Activated T-helper 1 cell treated with anti-CD3 and anti-CD28 coated beads, Interleukin-2, amount 50 U/mL, for 16 hours (primary cell): ENCODE results near the gene LIPA.
A peak's percentile ranks its signal among the peaks of the same experiment; 100 is the strongest.
"Not testable (repeated sequence)": the region's sequence is repeated elsewhere in the genome, so short reads cannot be mapped to it uniquely, and the experiment has no call there.

Experiments
- DNase-seq, 2 donors: peaks; one replicate each; pipeline ENCODE4 v3.0.0-alpha.2; 2020; ENCODE audit warnings: low read depth in 1 of 2, low spot score in 1 of 2

The LIPA gene

DNA sequence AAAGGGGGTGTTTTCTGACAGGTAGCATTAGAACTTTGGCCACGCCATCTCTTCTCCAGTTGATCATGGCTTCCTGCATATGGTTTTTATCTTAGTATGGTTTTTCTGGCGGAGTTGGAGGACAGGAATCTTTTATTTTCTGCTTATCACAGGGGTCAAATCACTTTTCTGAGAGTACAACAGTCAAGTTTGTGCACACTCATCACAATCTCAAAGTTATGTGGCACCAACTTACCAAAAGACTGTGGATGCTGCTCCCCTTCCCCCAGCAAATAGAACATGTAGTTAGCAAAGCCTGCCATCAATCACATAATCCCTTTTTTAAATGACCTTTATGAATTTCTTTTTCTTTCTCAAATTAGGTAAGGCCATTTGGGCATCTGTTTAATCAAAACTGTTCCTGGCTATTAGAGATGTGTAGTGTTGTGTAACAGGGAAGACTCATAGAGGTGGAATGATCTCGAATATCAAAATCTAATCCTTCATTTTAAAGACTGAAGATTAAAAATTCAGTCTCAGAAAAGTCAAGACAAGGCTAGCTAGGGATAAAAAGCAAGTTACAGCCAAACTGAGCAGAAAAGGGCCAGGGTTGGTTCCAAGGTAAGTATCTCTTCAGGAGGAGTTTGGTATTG, 40.7 kb downstream of the LIPA start:
- DNase-seq = no peak

DNA sequence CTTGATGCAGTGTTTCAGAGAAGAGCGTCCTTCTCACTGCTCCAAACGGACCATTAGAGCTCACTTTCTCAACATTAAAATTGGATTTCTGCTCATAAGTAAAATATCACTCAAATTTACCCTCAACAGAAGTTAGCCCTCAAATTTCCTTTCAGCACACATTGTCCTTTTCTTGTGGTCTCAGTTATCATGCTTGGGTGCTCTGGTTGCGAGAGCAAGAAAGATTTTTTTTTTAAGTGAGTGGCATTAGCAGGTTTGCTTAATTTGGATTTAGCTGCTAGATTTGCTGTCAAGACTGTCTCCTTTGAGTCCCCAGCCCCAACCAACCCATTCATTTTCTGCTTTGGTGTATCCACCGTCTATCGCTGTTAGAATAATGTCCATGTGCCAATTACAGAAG, 41.9 kb downstream of the LIPA start:
- DNase-seq = no peak

DNA sequence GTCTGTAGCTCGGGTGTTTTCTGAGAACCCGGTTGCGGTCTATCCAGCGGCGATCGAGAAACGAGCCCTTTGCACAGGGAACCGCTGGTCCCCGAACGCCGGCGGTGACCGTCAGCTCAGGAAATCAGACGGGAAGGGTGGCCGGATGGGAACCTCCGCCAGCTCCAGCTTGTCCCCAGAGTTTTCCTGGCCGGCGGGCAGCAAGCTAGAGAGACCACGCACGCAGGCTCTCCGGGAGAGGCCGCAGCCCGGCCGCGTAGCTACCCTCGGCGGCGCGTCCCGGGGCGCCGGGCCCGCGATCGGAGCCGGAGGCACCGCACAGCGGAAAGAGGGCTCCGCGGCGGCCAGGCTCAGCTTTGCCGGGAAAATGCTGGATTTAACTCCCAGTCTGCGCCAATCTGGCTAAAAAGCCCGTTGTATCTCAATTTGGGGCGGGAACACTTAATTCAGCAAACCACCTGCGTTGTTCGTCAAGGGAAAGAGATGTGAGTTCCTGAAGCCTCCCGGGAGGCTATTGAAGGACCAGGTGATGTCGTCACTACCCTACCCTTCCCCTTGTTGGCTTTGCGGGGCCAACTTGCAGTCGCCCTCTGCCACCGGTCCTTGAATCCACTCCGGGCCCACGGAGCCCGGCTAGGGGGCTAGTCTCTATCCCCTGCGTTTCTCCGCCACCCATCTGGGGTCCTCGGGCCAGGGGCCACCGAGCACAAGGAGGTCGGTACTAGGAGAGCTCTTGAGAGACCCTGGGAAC, 43.6 kb downstream of the LIPA start:
- no peak for DNase-seq

DNA sequence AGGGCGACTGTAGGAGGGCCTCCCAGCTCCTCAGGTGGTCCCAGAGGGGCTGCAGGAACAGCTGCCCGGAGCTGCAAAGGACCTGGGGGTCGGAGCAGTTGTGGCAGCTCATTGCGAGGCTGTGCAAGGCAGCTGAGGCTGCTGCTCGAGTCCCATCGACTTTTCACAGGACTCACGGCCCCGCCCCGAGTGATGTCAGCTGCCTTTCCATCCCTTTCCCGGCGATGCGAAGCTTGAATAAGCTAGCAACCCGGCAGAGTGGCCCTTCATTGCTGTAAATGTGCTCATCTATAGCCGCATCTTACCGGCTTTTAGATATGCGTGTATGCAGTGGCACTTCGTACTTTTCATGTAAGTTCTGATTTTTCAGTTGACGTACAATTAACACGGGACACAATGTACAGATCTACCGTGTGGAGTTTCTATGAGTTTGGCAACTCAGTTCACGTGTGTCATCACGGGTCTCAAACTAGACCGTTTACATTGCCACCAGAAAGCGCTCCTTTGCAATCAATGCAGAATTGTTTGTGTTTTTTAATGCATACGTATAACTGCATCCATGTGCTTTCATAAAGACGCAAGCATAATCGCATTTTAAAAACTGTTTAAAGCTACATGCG, 44.3 kb downstream of the LIPA start, which contains the start of gene CH25H:
TSS of gene CH25H (minus strand) at position 137 of the 620 bp plus-strand sequence. CDS start at position 112, 25 bp downstream.
- DNase-seq = peak in 1 of 2 donors; percentile 20

DNA sequence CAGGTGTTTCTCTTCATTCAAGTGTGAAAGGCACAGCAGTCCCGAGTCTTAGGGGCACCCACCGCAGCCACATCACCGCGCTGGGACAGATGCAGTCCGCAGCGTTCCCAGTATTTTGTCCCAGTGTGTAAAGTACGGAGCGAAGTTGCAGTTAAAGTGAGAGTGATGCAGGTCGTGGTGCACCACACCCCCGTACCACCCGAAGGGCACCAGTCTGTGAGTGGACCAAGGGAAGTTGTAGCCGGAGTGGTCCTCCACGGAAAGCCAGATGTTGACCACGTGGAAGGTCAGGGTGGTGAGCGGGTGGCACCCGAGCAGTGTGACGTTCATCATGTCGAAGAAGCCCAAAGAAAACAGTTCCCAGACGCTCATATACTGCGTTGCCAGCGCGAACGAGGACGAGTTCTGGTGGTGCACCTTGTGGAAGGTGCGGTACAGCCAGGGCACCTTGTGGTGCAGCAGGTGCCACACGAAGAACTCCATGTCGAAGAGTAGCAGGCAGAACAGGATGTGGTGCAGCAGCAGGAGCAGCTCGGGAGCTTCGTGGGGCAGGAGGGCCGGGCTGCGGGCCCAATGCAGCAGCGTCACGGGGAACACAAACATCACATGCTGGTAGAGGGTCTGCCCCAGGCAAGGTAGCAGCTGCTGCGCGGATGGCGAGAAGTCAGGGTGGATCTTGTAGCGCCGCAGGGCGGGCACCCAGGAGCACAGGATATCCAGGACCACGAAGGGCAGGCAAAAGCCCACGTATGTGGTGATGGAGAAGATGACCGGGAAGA, 45.0 kb downstream of the LIPA start:
- peak; percentile 12 to 16 for DNase-seq

DNA sequence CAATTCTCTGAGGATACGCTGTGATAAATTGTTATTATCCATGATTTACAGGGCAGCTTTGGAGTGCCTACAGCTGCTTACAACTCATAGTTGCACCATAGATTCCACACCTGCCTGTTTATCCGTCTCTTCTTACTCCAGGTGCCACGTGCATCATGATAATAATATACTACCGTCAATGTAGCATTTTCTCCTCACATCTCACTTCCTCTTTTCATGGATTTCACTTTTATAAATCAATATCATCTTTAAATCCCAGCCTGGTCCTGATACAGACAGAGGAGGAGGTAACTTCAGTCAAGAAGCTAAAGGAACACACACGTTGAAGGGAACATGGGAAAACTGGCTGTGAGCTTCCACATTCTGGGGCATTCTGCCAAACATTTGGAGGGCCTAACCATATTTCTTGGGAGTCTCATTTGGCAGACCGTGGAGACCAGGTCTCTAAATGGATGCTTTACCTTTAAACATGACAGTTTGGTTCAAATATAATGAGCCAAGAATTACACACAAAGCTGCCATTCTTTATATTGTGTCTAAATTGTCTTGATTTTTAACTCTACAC, 46.9 kb downstream of the LIPA start:
- DNase-seq = no peak

DNA sequence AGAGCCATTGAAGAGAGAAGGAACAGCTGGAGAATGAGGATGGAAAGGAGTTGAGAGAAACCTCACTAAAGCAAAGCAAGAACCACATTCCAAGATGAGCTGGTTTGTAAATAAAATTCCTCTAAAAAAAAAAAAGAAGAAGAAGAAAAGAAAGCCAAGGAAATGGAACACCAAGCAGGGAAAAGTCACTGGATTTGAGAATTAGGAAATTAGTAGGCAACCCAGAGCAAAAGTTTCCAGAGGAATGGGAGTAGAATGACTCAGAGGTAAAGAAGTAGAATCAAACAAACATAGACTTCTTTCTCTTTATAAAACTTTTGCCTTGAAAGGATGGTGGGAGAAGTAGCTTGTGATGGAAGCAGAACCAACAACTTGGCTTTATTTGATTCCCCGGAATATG, 48.3 kb downstream of the LIPA start:
- DNase-seq = no peak

DNA sequence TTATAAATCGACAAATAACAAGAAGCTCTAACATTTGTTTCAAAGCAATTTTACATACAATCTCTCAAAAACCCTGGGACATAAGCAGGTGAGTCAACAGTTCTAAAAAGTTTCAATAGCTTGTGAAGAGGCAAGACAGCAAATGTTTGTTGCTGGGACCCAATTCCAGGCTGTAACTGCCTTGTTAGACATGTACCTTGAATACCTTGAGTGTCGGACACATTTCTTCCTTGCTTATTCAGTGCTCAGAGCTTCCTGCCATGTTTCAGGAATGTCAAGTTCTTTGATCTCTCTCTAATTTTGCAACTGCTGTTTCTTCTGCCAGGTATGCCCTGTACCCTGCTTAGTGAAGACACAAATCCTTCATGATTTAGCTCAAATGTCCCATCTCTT, 49.5 kb downstream of the LIPA start:
- DNase-seq = no peak

DNA sequence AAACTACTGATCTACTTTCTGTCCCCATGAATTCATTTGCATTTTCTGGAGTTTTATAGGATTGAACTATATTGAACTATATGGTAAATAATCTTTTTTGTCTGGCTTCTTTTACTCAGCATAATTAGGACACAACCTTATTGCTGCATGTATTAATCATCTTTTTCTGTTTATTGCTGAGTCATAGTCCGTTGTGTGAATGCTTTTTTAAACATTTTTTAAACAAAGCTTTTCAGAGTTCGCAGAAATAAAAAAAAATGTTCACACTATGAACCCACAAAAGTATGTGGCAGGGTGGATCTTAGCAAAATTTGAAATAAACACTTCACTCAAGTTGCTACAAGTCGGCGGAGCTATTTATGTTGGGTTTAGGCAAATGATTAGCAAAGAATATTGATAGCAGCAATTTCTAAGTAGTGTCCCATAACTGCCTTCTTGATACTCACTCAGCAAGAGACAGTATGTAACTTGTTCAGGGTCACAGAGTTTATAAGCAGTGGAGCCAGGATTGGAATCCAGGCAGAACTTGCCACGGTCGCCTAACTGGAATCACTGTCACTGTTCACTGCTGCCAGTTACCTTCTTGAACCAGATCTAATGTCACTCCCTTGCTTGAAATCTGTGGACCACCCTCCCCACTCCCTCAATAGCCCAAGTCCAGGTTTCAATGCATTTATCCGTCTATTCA, 50.1 kb downstream of the LIPA start:
- no peak for DNase-seq

DNA sequence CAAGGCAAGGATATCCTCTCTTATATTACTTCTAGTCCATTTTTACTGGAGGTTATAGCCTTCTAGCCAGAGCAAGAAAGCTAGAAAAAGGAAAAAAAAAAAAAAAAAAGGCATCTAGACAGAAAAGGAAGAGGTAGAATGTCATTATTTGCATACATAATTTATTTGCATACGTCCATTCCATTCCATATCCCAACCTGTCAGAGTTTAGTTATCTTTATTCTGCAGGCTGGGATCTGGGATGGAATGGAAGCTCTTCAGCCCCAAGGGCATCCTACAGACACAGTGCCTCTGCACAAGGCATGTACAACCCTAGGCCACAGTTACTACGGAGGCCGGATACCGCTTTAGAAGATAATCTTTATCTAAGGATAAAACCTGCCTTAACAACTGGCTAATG, 54.1 kb downstream of the LIPA start:
- no peak for DNase-seq

DNA sequence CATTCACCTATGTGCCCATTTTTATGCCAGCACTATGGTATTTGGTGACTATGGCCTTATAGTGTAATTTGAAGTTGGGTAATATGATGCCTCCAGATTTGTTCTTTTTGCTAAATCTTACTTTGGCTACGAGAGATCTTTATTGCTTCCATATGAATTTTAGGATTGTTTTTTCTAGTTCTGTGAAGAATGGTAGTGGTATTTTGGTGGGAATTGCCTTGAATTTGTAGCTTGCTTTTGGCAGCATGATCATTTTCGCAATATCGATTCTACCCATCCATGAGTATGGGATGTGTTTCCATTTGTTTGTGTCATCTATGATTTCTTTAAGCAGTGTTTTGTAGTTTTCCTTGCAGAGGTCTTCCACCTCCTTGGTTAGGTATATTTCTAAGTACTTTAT, 60.3 kb downstream of the LIPA start:
- not testable (repeated sequence) for DNase-seq

DNA sequence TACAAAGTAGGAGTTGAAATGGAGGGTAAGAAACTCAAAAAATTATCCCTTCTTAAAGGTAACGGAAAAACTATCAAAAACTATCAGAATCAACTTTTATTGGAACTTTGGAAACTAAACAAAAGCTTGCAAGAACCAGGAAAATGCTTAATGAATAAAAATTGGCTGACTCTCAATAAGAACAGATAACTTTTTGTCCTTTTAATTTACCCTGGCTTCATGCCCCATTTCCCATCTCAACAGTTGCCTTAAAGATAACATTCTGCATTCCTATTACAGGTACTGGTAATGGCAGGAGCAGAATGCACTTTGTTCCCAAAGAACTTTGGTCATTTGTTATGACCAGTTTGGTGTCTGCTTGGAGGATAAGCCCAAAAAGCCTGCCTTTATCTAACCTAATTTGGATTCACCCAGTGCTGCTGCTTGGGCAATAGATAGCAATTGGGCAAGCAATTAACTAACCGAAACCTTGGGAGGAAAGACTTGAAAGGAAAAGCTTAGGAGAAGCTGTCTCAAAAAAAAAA, 62.3 kb downstream of the LIPA start:
- DNase-seq = no peak

DNA sequence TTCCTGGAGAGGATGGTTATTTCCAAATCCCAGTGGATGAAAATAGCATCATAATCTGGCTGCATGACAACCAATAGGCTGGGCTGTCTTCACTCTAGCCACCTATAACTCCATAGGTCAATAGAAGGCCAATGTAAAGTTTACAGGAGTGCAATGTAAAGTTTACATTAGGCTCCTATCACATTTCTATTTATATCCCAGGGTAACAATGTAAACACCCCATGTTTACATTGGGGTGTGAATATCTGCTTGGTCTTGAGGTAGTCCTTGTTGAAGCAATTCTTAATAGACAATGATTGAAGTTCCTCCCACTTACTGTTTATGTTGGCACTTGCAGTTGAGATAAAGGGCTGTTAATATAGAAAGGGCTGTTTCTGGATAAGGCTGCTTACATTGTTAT, 65.9 kb downstream of the LIPA start:
- no peak for DNase-seq

DNA sequence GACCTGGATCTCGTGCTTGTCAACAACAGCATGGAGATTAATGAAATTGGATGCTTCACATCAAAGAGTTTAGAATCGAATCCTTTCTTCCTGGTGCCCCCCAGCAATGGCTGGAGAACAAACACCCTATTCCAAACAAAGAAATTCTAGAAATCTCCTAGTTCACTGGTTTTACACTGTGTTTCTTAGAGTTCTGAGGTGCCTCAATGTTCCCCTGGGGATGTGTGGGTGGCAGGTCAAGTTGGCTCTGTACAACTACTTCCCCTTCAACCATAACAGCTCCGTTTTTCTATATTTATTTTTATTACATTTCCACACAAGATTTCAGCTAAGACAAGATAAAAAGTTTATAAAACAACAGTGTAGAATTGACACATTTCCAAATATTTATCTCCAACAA, 66.9 kb downstream of the LIPA start:
- no peak for DNase-seq

DNA sequence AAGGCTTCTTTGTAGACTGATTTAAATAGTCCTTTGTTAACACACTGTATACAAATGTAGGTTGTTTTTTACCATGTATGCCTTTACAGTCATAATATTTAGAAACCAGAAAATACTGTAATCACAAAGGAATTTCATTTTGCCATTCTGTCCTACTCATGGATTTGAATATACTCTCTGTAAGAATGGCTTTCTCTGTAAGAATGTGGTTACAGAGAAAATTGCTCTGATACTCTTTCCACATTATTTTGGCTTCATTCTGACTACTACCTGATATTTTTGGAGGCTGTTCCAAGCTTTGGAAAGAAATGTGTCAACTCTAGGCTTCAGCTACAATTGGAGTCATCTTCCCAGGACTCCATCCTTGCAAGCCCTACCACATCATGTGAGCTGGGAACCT, 68.0 kb downstream of the LIPA start:
- no peak for DNase-seq

DNA sequence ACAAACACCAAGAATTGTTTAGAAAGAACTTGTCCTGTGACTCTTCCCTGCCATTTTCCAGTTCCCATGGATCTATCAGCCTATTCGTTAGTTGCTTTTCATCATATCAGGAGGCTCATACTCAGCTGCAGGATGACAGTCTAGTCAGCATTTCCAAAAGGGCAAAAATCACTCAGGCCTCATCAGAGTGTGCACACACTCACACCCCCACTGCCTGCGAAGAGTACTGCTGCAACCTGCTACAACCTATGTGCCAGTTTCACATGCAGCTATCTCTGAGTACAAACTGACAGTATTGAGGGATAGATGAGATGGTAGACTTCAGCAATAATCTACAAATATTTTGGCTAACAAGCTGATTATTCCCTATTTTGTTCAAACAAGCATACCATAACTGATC, 68.7 kb downstream of the LIPA start:
- no peak for DNase-seq

DNA sequence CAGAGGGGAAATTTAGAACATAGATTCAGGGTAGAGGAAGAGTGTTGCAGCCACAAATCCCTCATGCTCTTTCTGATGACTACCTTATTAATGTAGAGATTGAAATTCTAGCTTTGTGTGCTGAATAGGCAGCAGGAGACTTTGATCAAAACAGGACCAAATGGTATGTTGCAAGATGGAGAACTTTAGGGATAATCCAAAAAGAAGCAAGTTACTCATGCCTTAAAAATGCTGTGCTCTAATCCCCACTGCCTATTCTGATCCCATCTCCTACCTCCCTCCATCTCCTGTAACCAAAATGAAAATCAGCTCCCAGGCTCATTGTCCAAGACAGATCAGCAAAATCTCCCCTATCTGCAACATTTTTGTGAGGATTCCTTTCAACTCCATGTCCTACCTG, 75.8 kb downstream of the LIPA start:
- DNase-seq = no peak

DNA sequence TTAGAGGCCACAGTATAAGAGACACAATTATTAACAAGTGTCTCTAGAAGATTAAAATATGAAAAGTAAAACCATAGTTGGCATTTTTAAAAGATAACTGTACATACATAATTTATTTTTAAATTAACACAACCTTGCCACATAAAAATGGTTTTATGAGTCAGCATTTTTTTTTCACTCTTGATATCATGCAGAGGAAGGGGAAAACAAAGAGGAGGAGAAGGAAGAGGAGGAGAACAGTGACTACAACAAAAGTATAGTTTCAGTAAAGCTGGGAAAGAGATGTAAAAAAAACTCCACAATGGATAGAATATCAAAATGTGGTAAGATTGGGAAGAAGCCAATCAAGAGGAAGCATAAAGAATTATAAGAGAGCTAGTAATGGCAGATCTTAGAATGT, 78.5 kb downstream of the LIPA start:
- DNase-seq = no peak

DNA sequence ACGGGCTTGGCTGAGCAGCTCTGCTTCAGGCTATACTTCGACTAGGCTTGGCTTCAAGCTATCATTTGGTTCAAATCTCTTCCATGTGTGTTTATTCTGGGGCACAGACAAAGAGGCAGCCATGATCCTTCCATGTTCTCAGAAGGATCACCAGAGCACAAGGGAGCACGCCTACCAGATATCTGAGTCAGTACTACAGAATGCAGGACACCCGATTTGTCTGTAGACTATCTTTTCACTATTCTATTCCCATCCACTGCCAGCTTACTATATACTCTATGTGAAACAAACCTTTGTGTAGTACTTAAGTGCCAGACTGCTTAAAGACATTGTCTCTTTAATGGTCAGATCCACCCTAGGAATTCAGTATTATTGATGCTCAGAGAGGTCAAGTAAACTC, 79.6 kb downstream of the LIPA start:
- DNase-seq = no peak

DNA sequence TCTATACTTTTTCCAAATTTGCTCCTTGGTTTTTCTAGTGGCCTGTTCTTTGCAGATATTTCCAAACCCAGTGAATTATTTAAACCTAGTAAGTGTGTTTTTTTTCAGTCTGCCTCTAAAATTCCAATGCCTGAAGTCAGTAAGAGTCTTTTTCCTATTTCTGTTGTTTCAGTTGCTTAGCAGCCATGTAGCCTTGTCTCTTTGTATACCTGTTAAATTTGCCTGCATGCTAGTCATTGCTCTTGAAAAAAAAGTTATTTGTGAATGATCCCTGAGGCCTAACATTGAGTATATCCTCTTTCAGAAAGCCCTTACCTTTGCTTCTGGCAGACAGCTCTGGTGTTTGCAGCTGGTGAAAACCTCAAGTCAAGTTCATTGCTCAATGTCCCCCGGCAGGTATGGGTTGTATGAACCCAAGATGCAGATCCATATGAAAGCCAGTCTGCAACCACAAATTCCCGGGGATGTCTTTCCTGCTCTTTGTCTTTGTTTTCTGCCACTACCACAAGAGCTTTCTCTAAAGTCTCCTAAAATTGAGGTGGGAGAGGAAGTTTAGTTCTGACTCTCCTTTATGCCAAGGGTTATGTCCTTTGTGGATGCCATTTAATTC, 80.2 kb downstream of the LIPA start:
- no peak for DNase-seq
